KMS-11 (cell line): ENCODE results near the gene LRRC8D.

Experiments used
- H2AFZ ChIP-seq: fragments of 200-600 bp; sonication (generic); 2 replicates; pipeline ENCODE4 v1.6.1; 2016; ENCODE audit warnings: antibody characterized with exemption, mixed run types, low read depth
- H3K27ac ChIP-seq: fragments of 200-600 bp; sonication (generic); 2 replicates; pipeline ENCODE4 v1.6.1; 2016; ENCODE audit warnings: mild to moderate bottlenecking, mixed run types
- H3K27me3 ChIP-seq: fragments of 200-600 bp; sonication (generic); 2 replicates; pipeline ENCODE4 v1.6.1; 2017; ENCODE audit warnings: mild to moderate bottlenecking, low read depth, mixed run types, moderate library complexity; ENCODE audit not compliant: insufficient read depth
- H3K36me3 ChIP-seq: fragments of 200-600 bp; sonication (generic); 2 replicates; pipeline ENCODE4 v1.6.1; 2017; ENCODE audit warnings: mild to moderate bottlenecking, mixed run types; ENCODE audit not compliant: insufficient read depth
- H3K4me1 ChIP-seq: fragments of 200-600 bp; sonication (generic); 2 replicates; pipeline ENCODE4 v1.6.1; 2016; ENCODE audit warnings: mild to moderate bottlenecking, low read depth, mixed run types; ENCODE audit not compliant: poor library complexity, severe bottlenecking
- H3K4me2 ChIP-seq: fragments of 200-600 bp; sonication (generic); 2 replicates; pipeline ENCODE4 v1.7.0; 2016; ENCODE audit warnings: mild to moderate bottlenecking, mixed run types
- H3K4me3 ChIP-seq: fragments of 200-600 bp; sonication (generic); IDR thresholded peaks from 2 replicates; pipeline ENCODE4 v1.6.1; 2017; ENCODE audit warnings: low read depth, low read length, mixed read lengths; ENCODE audit not compliant: insufficient read depth
- H3K79me2 ChIP-seq: fragments of 200-600 bp; sonication (generic); 2 replicates; pipeline ENCODE4 v1.6.1; 2016; ENCODE audit warnings: low read depth, mixed run types; ENCODE audit not compliant: insufficient read depth
- H3K9ac ChIP-seq: fragments of 200-600 bp; sonication (generic); 2 replicates; pipeline ENCODE4 v1.6.1; 2016; ENCODE audit warnings: mild to moderate bottlenecking, mixed run types
- H4K20me1 ChIP-seq: fragments of 200-600 bp; sonication (generic); 2 replicates; pipeline ENCODE4 v1.6.1; 2016; ENCODE audit warnings: mild to moderate bottlenecking, mixed run types; ENCODE audit not compliant: insufficient read depth
- TF ChIP-seq, protein P1 (sequence below): fragments of 200-600 bp; sonication (generic); conservative IDR thresholded peaks from 2 replicates; pipeline ENCODE4 v1.6.1; 2017; ENCODE audit warnings: low read depth, mild to moderate bottlenecking, antibody characterized with exemption, low read length, moderate library complexity, mixed read lengths

The LRRC8D gene

DNA sequence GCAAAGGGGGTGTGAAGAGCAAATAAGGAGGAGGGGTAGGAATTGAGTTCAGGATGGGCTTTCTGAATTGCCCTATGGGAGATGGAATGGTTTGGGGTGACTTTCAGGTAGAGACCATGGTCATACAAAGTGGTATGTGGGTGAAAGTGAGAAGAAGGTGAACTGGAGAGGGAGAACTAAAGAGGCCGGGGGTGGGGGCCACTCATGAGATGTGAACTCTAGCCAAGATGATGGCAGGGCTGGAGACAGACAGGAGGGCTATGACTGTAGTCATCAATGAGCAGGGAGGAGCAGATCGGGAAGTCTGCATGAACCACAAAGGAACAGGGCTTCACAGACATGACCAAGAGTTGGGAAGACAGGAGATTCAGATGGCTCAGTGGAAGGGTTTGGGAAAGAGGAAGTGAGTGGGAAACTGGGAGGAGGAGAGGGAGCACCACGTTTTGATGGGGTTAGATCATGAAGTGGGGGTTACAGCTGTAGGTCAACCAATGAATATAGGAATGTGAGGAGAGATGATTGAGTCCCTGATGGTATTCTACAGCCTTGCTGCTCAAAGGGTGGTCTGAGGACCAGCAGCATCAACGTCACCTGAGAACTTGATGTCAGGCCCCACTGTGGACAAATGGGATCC is 20.7 kb upstream of the LRRC8D start:
- TF ChIP-seq, protein P1, sequence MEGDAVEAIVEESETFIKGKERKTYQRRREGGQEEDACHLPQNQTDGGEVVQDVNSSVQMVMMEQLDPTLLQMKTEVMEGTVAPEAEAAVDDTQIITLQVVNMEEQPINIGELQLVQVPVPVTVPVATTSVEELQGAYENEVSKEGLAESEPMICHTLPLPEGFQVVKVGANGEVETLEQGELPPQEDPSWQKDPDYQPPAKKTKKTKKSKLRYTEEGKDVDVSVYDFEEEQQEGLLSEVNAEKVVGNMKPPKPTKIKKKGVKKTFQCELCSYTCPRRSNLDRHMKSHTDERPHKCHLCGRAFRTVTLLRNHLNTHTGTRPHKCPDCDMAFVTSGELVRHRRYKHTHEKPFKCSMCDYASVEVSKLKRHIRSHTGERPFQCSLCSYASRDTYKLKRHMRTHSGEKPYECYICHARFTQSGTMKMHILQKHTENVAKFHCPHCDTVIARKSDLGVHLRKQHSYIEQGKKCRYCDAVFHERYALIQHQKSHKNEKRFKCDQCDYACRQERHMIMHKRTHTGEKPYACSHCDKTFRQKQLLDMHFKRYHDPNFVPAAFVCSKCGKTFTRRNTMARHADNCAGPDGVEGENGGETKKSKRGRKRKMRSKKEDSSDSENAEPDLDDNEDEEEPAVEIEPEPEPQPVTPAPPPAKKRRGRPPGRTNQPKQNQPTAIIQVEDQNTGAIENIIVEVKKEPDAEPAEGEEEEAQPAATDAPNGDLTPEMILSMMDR = no peak
- no peak overlapping the region for H3K27ac ChIP-seq
- no peaks in the 10 kb centered on the region for H3K36me3 ChIP-seq
- no peaks in the 10 kb centered on the region for H4K20me1 ChIP-seq
- H3K79me2 ChIP-seq = no peaks in the 10 kb centered on the region
- no peak overlapping the region for H3K9ac ChIP-seq
- H3K4me1 ChIP-seq = no peaks in the 10 kb centered on the region
- no peaks in the 10 kb centered on the region for H3K27me3 ChIP-seq
- no peak overlapping the region for H2AFZ ChIP-seq
- no peak overlapping the region for H3K4me3 ChIP-seq
- no peak overlapping the region for H3K4me2 ChIP-seq

DNA sequence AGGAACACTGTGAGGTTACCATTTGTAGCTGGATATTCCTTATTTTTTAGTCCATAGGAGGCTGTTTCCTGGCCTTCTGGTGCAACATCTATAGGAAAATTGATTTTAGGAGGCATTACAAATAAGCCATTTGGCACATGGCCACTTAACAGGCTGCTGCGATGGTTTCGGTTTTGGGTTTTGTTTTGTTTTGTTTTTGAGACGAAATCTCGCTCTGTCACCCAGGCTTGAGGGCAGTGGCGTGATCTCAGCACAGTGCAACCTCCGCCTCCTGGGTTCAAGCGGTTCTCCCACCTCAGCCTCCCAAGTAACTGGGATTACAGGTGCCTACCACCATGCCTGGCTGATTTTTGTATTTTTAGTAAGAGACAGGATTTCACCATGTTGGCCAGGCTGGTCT is 20.1 kb upstream of the LRRC8D start:
- no peaks in the 10 kb centered on the region for H3K4me1 ChIP-seq
- TF ChIP-seq, protein P1 = no peak
- no peaks in the 10 kb centered on the region for H3K27me3 ChIP-seq
- H4K20me1 ChIP-seq = no peaks in the 10 kb centered on the region
- no peaks in the 10 kb centered on the region for H3K79me2 ChIP-seq
- H3K9ac ChIP-seq = no peak overlapping the region
- no peaks in the 10 kb centered on the region for H3K36me3 ChIP-seq
- H2AFZ ChIP-seq = no peak overlapping the region
- no peak overlapping the region for H3K4me3 ChIP-seq
- no peak overlapping the region for H3K4me2 ChIP-seq
- H3K27ac ChIP-seq = no peak overlapping the region

GRCh38 chr1:89802051-89802450 is 18.8 kb upstream of the LRRC8D start:
- no peaks in the 10 kb centered on the region for H3K4me1 ChIP-seq
- no peaks in the 10 kb centered on the region for H3K36me3 ChIP-seq
- H4K20me1 ChIP-seq = no peaks in the 10 kb centered on the region
- H3K9ac ChIP-seq = no peak overlapping the region
- H2AFZ ChIP-seq = no peak overlapping the region
- H3K27me3 ChIP-seq = no peaks in the 10 kb centered on the region
- H3K4me2 ChIP-seq = no peak overlapping the region
- no peak overlapping the region for H3K27ac ChIP-seq
- no peaks in the 10 kb centered on the region for H3K79me2 ChIP-seq
- H3K4me3 ChIP-seq = no peak overlapping the region
- TF ChIP-seq, protein P1 = no peak

- Histone ChIP-seq H3K27me3 (no peaks in the 10 kb centered on the region), H3K4me1 (no peaks in the 10 kb centered on the region), H3K4me2 (no peak overlapping the region), H3K4me3 (no peak overlapping the region), H3K27ac (no peak overlapping the region), H4K20me1 (no peaks in the 10 kb centered on the region), H3K79me2 (no peaks in the 10 kb centered on the region), H3K9ac (no peak overlapping the region), H2AFZ (no peak overlapping the region), H3K36me3 (no peaks in the 10 kb centered on the region)
- TF ChIP-seq, protein P1 = no peak
Observed at GRCh38 chr1:89802841-89803240, 18.0 kb upstream of the LRRC8D start.
